Psoas muscle (tissue), 8 donors: ENCODE data around the gene NODAL. TPM values are rescaled to one million over a fixed set of nuclear protein-coding genes. Genes with fewer than 3 reads are reported as not detected.

Source experiments
- ATAC-seq, 4 donors: fragments of 200-7000 bp; cut with Tn5 transposase; one replicate each; pipeline ENCODE4 v1.9.1; 2020; ENCODE audit warnings: moderate library complexity in 3 of 4, mild to moderate bottlenecking in 2 of 4
- DNase-seq, 2 donors: peaks; one replicate each; pipeline ENCODE4 v3.0.0-alpha.2; 2020
- H3K27ac ChIP-seq: fragments of 200-600 bp; one replicate; pipeline ENCODE4 v1.8.0; 2022
- H3K27me3 ChIP-seq, 3 donors: fragments of 200-600 bp in 1 of 3; one replicate each; pipeline versions ENCODE4 v1.6.1 to v1.8.0; 2013 to 2022; ENCODE audit warnings: low read length in 2 of 3, mild to moderate bottlenecking in 2 of 3, moderate library complexity in 1 of 3; ENCODE audit not compliant: insufficient read depth in 3 of 3
- H3K36me3 ChIP-seq, 2 donors: fragments of 200-600 bp in 1 of 2; one replicate each; pipeline versions ENCODE4 v1.6.1 to v1.8.0; 2013 to 2022; ENCODE audit warnings: low read depth in 1 of 2, mild to moderate bottlenecking in 1 of 2, moderate library complexity in 1 of 2; ENCODE audit not compliant: insufficient read depth in 1 of 2
- H3K4me1 ChIP-seq: fragments of 200-600 bp; one replicate; pipeline ENCODE4 v1.8.0; 2022
- H3K4me3 ChIP-seq: fragments of 200-600 bp; one replicate; pipeline ENCODE4 v1.8.0; 2022; ENCODE audit warnings: mild to moderate bottlenecking
- H3K9me3 ChIP-seq: fragments of 200-600 bp; one replicate; pipeline ENCODE4 v1.8.0; 2022
- CTCF ChIP-seq: fragments of 200-600 bp; IDR thresholded peaks from one replicate; pipeline ENCODE4 v1.8.0; 2022; ENCODE audit warnings: antibody characterized with exemption
- WGBS, 3 donors: extraction: QIAGEN DNeasy Blood & Tissue Kit; methylation state at CpG; one replicate each; pipeline versions ENCODE4 v1.1.6 to v1.1.7; 2013; 5-methylcytosine and 5-hydroxymethylcytosine counted together
- intact Hi-C, 2 donors: fragments of 100-400 bp; cut with DNase I; formaldehyde crosslinking; loops; one replicate each; pipeline versions ENCODE4 v1.11.0 to v1.14.2; 2022
- polyA plus RNA-seq, 3 donors: library from polyadenylated mRNA; stranded (reverse); fragments of 200-250 nt; gene quantifications; one replicate each; pipeline ENCODE4 v1.2.3, GENCODE V29; 2013
- total RNA-seq, 4 donors: library from RNA; stranded (reverse); fragmentation: NEBNext Ultra II Directional in 2 of 4; extraction: Animal tissue kit (Norgen Biotek cat#: 25700) in 2 of 4; gene quantifications; one replicate each; pipeline versions ENCODE4 v1.2.1 to v1.2.4, GENCODE V29; 2021 to 2023
- donor health status: healthy with polysubstance abuse.
- donor health status: DM: no; HTN: no; CAD: no; lungs with moderate emphysema.
- donor health status: Bipolar disorder and iron deficiency.
- donor health status: healthy.
- donor health status: DM: yes; HTN: yes; CAD: no.
- donor health status: DM: no; HTN: no; CAD: no.
- donor health status: DM: no; HTN: no; CAD: no.
- donor health status: DM: yes; HTN: yes; CAD: no.

NODAL gene
- total and polyA plus RNA-seq, 7 donors = 0.08 to 0.10 TPM; not detected in 5

- intact Hi-C loops = no loop called here
- H3K9me3 ChIP-seq = no peaks in the 10 kb centered on the region
- DNase-seq = peak; percentile 62 to 80
- 11 to 14% (median 14%) methylated on average over 6 of the region's 6 CpGs for WGBS, 3 donors
- H3K4me1 ChIP-seq = peaks cover 56% of the 10 kb centered on the region
- H3K4me3 ChIP-seq = no peak overlapping the region
- TF ChIP-seq CTCF = peak; percentile 12
- peak; percentile 82 to 89 (median 88) for ATAC-seq
- peak overlapping the region; percentile 74 for H3K27ac ChIP-seq
- H3K27me3 ChIP-seq = no peaks in the 10 kb centered on the region
- peaks cover 0 to 31% of the 10 kb centered on the region in 2 donors for H3K36me3 ChIP-seq
Measured at GRCh38 chr10:70430493-70431445, 10.7 kb downstream of the NODAL start.

- ATAC-seq (no peak), DNase-seq (no peak)
- Histone ChIP-seq H3K4me3 (no peak overlapping the region), H3K27ac (peak overlapping the region; percentile 67), H3K27me3 (no peaks in the 10 kb centered on the region), H3K36me3 (peaks cover 10 to 71% of the 10 kb centered on the region in 2 donors), H3K9me3 (no peaks in the 10 kb centered on the region), H3K4me1 (peaks cover 88% of the 10 kb centered on the region)
- 29 to 51% (median 34%) methylated on average over 3 of the region's 3 CpGs for whole genome bisulfite sequencing, 3 donors
- no peak for TF ChIP-seq CTCF
- intact Hi-C loops = no loop called here
Measured at GRCh38 chr10:70426823-70427222, 14.7 kb downstream of the NODAL start.

GRCh38 chr10:70425096-70425495 lies 16.4 kb downstream of the NODAL start:
- DNase-seq = peak in 1 of 2 donors; percentile 69

GRCh38 chr10:70424320-70424719 lies 17.2 kb downstream of the NODAL start:
- H3K4me1 ChIP-seq = peaks cover 63% of the 10 kb centered on the region
- TF ChIP-seq CTCF = no peak
- WGBS, 3 donors = 72 to 83% (median 74%) methylated on average over 3 of the region's 3 CpGs
- no peaks in the 10 kb centered on the region for H3K27me3 ChIP-seq
- peak overlapping the region; percentile 67 for H3K27ac ChIP-seq
- no peak overlapping the region for H3K4me3 ChIP-seq
- peak; percentile 56 to 74 (median 60) for ATAC-seq
- H3K9me3 ChIP-seq = no peaks in the 10 kb centered on the region
- intact Hi-C loops = no loop called here
- DNase-seq = no peak
- H3K36me3 ChIP-seq = peaks cover 12 to 96% of the 10 kb centered on the region in 2 donors

More at GRCh38 chr10:70425096-70425495, 16.4 kb downstream of the NODAL start:
- Histone ChIP-seq H3K36me3 (peaks cover 12 to 88% of the 10 kb centered on the region in 2 donors), H3K4me1 (peaks cover 70% of the 10 kb centered on the region), H3K9me3 (no peaks in the 10 kb centered on the region), H3K27ac (peak overlapping the region; percentile 67), H3K27me3 (no peaks in the 10 kb centered on the region), H3K4me3 (no peak overlapping the region)
- intact Hi-C loops = no loop called here
- 28 to 38% (median 38%) methylated on average over 3 of the region's 3 CpGs for WGBS, 3 donors
- peak; percentile 66 to 87 (median 82) for ATAC-seq
- no peak for TF ChIP-seq CTCF
